HG03460 (cell line): ENCODE results near the gene ERP44.
A peak's percentile ranks its signal among the peaks of the same experiment; 100 is the strongest.
"Not testable (repeated sequence)": the region's sequence is repeated elsewhere in the genome, so short reads cannot be mapped to it uniquely, and the experiment has no call there.

Experiments
- ATAC-seq: cut with Tn5 transposase; IDR thresholded peaks from one replicate; pipeline ENCODE4 v1.9.1; 2021; ENCODE audit not compliant: unreplicated experiment

The ERP44 gene

GRCh38 chr9:100098887-100099721 lies at the start of gene ERP44, which contains the start of gene INVS:
TSS of gene ERP44 (minus strand) at chr9:100099000. CDS start at chr9:100098840, 160 bp downstream.
TSS of gene INVS (plus strand) at chr9:100099243. CDS start at chr9:100104522, 5,279 bp downstream.
- peak; percentile 98 for ATAC-seq

GRCh38 chr9:100145976-100146375 lies 47.2 kb upstream of the ERP44 start:
- not testable (repeated sequence) for ATAC-seq

GRCh38 chr9:100145167-100145934 lies 46.6 kb upstream of the ERP44 start:
- not testable (repeated sequence) for ATAC-seq

- ATAC-seq, result not testable (repeated sequence)
Observed at GRCh38 chr9:100141862-100142261, 43.1 kb upstream of the ERP44 start.

GRCh38 chr9:100140303-100140702 lies 41.5 kb upstream of the ERP44 start:
- ATAC-seq, result not testable (repeated sequence)

GRCh38 chr9:100136799-100137198 lies 38.0 kb upstream of the ERP44 start:
- ATAC-seq, result not testable (repeated sequence)

- ATAC-seq, result no peak
Observed at GRCh38 chr9:100134731-100135130, 35.9 kb upstream of the ERP44 start.

- ATAC-seq, result no peak
Observed at GRCh38 chr9:100131875-100132430, 33.2 kb upstream of the ERP44 start.

GRCh38 chr9:100131216-100131615 lies 32.4 kb upstream of the ERP44 start:
- ATAC-seq, result no peak

GRCh38 chr9:100129772-100130171 lies 31.0 kb upstream of the ERP44 start:
- no peak for ATAC-seq

- ATAC-seq, result no peak
Observed at GRCh38 chr9:100126423-100126822, 27.6 kb upstream of the ERP44 start.

GRCh38 chr9:100125910-100126309 lies 27.1 kb upstream of the ERP44 start:
- ATAC-seq, result no peak

- no peak for ATAC-seq
Observed at GRCh38 chr9:100125236-100125635, 26.4 kb upstream of the ERP44 start.

- ATAC-seq, result no peak
Observed at GRCh38 chr9:100120286-100120685, 21.5 kb upstream of the ERP44 start.

- no peak for ATAC-seq
Observed at GRCh38 chr9:100117316-100117715, 18.5 kb upstream of the ERP44 start.

GRCh38 chr9:100112677-100113336 lies 14.0 kb upstream of the ERP44 start:
- ATAC-seq, result no peak

GRCh38 chr9:100111235-100111634 lies 12.4 kb upstream of the ERP44 start:
- ATAC-seq, result no peak

GRCh38 chr9:100108559-100108958 lies 9.8 kb upstream of the ERP44 start:
- ATAC-seq, result no peak

- ATAC-seq, result no peak
Observed at GRCh38 chr9:100106616-100107015, 7.8 kb upstream of the ERP44 start.

- ATAC-seq, result no peak
Observed at GRCh38 chr9:100105861-100106260, 7.1 kb upstream of the ERP44 start.

- no peak for ATAC-seq
Observed at GRCh38 chr9:100104314-100104713, 5.5 kb upstream of the ERP44 start.
